Peyer's patch (tissue), 4 donors: ENCODE results near the gene SH3RF3. TPM values are rescaled to one million over a fixed set of nuclear protein-coding genes. Genes with fewer than 3 reads are reported as not detected.

Experiments used
- DNase-seq, 3 donors: peaks; one replicate each; pipeline ENCODE4 v3.0.0-alpha.2; 2017 to 2019
- H3K27ac ChIP-seq, 4 donors: fragments of 200-600 bp; sonication (generic); one replicate each; pipeline ENCODE4 v1.5.1; 2016 to 2019
- H3K27me3 ChIP-seq, 2 donors: fragments of 200-600 bp; sonication (generic); one replicate each; pipeline ENCODE4 v1.5.1; 2019
- H3K36me3 ChIP-seq, 3 donors: fragments of 200-600 bp; sonication (generic); one replicate each; pipeline ENCODE4 v1.5.1; 2016 to 2019
- H3K4me1 ChIP-seq, 4 donors: fragments of 200-600 bp; sonication (generic); one replicate each; pipeline ENCODE4 v1.5.1; 2016 to 2019
- H3K4me3 ChIP-seq, 4 donors: fragments of 200-600 bp; sonication (generic); 1 replicate in 3 of 4; 2 replicates in 1 of 4; pipeline ENCODE4 v1.5.1; 2016 to 2019; ENCODE audit warnings: mild to moderate bottlenecking in 1 of 4
- H3K9me3 ChIP-seq, 4 donors: fragments of 200-600 bp; sonication (generic); one replicate each; pipeline ENCODE4 v1.5.1; 2016 to 2019; ENCODE audit warnings: mild to moderate bottlenecking in 1 of 4
- CTCF ChIP-seq, 6 experiments: fragments of 450-650 bp in 4 of 6; fragments of 200-600 bp in 2 of 6; sonication (generic) in 1 of 6; IDR thresholded peaks; one replicate each; pipeline ENCODE4 v1.5.1; 2017 to 2019; ENCODE audit warnings: antibody characterized with exemption in 6 of 6, mild to moderate bottlenecking in 3 of 6, moderate library complexity in 1 of 6
- POLR2A ChIP-seq, 2 donors: fragments of 450-650 bp; IDR thresholded peaks; one replicate each; pipeline ENCODE4 v1.5.1; 2017; ENCODE audit warnings: antibody characterized with exemption in 2 of 2, mild to moderate bottlenecking in 2 of 2, moderate library complexity in 2 of 2
- total RNA-seq, 4 donors: library from RNA; depleted of rRNA; stranded (reverse); fragments of >200 nt; gene quantifications; one replicate each; pipeline ENCODE4 v1.1.0, GENCODE V29; 2016

SH3RF3 gene
- total RNA-seq, 4 donors from 2014 or later = 1.1 to 5.0 (median 3.3) TPM

DNA sequence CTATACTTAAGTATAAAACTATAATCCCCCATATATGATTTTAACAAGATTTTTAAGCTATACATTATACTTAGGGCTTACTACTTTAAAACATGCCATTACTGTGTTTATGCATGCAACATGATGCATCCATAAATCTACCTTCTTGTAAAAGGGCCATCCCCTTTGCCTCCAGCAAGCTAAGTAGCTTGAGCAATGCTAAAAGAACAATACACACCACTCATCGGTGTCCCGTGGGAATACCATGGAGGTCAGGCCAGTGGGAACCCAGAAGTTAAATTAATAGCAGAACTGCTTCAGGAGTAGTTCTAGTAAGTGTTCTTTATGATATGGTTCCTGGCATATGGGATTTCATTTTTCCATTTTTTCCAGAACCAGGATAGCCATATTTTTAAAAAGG is 37.8 kb downstream of the SH3RF3 start:
- H3K9me3 ChIP-seq = no peaks in the 10 kb centered on the region
- DNase-seq = no peak
- H3K36me3 ChIP-seq = no peaks in the 10 kb centered on the region
- H3K27ac ChIP-seq = no peak overlapping the region
- H3K27me3 ChIP-seq = no peaks in the 10 kb centered on the region
- no peak overlapping the region for H3K4me3 ChIP-seq
- no peaks in the 10 kb centered on the region for H3K4me1 ChIP-seq
- no peak for TF ChIP-seq POLR2A (IDR thresholded peaks at IDR 0.05)
- no peak for TF ChIP-seq CTCF (IDR thresholded peaks at IDR 0.05)

- H3K4me1 ChIP-seq = no peaks in the 10 kb centered on the region
- H3K27ac ChIP-seq = no peak overlapping the region
- H3K27me3 ChIP-seq = no peaks in the 10 kb centered on the region
- no peak for DNase-seq
- no peaks in the 10 kb centered on the region for H3K9me3 ChIP-seq
- TF ChIP-seq CTCF (IDR thresholded peaks at IDR 0.05) (no peak), POLR2A (IDR thresholded peaks at IDR 0.05) (no peak)
- H3K4me3 ChIP-seq = no peak overlapping the region
- H3K36me3 ChIP-seq = no peaks in the 10 kb centered on the region
Observed at GRCh38 chr2:109168086-109168485, 39.1 kb downstream of the SH3RF3 start.

- H3K27ac ChIP-seq = no peak overlapping the region
- no peak overlapping the region for H3K4me3 ChIP-seq
- no peak for DNase-seq
- H3K4me1 ChIP-seq = peaks cover 0 to 4% (median 0%) of the 10 kb centered on the region in 4 donors
- TF ChIP-seq POLR2A (IDR thresholded peaks at IDR 0.05) = no peak
- no peaks in the 10 kb centered on the region for H3K36me3 ChIP-seq
- H3K27me3 ChIP-seq = no peaks in the 10 kb centered on the region
- H3K9me3 ChIP-seq = no peaks in the 10 kb centered on the region
Observed at GRCh38 chr2:109168716-109169115, 39.7 kb downstream of the SH3RF3 start.

DNA sequence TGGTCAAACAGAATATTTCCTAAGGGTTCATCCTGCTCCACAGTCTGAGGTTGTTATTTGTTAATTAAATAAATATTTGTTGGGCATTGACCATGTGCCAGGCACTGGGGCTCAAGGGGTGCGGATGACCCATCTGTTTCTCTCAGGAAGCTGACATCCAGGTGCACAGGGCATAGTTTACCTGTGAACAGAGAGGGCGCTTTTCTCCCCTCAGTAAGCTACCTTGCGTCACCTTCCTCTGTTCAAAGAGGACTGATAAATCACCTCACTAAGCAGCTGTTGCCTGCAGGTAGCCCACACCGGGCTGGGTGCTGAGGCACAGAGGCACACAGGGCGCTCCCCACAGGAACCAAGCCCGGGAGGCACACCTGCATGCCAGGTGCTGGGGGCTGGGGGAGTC is 41.6 kb downstream of the SH3RF3 start:
- no peak for TF ChIP-seq CTCF (IDR thresholded peaks at IDR 0.05)
- TF ChIP-seq POLR2A (IDR thresholded peaks at IDR 0.05) = no peak
- no peak for DNase-seq
- no peaks in the 10 kb centered on the region for H3K36me3 ChIP-seq
- peaks cover 0 to 11% (median 0%) of the 10 kb centered on the region in 4 donors for H3K4me1 ChIP-seq
- peak overlapping the region; percentile 44 to 85 (median 66) for H3K27ac ChIP-seq
- no peaks in the 10 kb centered on the region for H3K9me3 ChIP-seq
- no peaks in the 10 kb centered on the region for H3K27me3 ChIP-seq
- H3K4me3 ChIP-seq = no peak overlapping the region

GRCh38 chr2:109171444-109172334 is 42.7 kb downstream of the SH3RF3 start:
- no peaks in the 10 kb centered on the region for H3K9me3 ChIP-seq
- no peaks in the 10 kb centered on the region for H3K36me3 ChIP-seq
- no peak overlapping the region for H3K4me3 ChIP-seq
- TF ChIP-seq CTCF (IDR thresholded peaks at IDR 0.05) (peak in 2 of 6 experiments; percentile 13 to 20), POLR2A (IDR thresholded peaks at IDR 0.05) (no peak)
- peak overlapping the region; percentile 50 to 85 (median 66) for H3K27ac ChIP-seq
- peaks cover 0 to 11% (median 0%) of the 10 kb centered on the region in 4 donors for H3K4me1 ChIP-seq
- peak in 1 of 3 donors; percentile 73 for DNase-seq
- H3K27me3 ChIP-seq = no peaks in the 10 kb centered on the region

- no peaks in the 10 kb centered on the region for H3K9me3 ChIP-seq
- no peak for DNase-seq
- H3K27me3 ChIP-seq = no peaks in the 10 kb centered on the region
- peaks cover 0 to 11% (median 0%) of the 10 kb centered on the region in 4 donors for H3K4me1 ChIP-seq
- no peaks in the 10 kb centered on the region for H3K36me3 ChIP-seq
- H3K4me3 ChIP-seq = no peak overlapping the region
- H3K27ac ChIP-seq = peak overlapping the region; percentile 50 to 85 (median 66)
- TF ChIP-seq POLR2A (IDR thresholded peaks at IDR 0.05) (no peak), CTCF (IDR thresholded peaks at IDR 0.05) (no peak)
Observed at GRCh38 chr2:109172556-109173105, 43.6 kb downstream of the SH3RF3 start.
